Suprapubic skin (tissue), 4 donors: ENCODE measurements around the gene SRP14. TPM values are rescaled to one million over a fixed set of nuclear protein-coding genes. Genes with fewer than 3 reads are reported as not detected.
A peak's percentile ranks its signal among the peaks of the same experiment; 100 is the strongest.

Experiments used
- DNase-seq, 2 donors: peaks; one replicate each; pipeline ENCODE4 v3.0.0-alpha.2; 2019; ENCODE audit warnings: low spot score in 2 of 2
- H3K27ac ChIP-seq: fragments of 200-600 bp; sonication (generic); one replicate; pipeline ENCODE4 v1.5.1; 2019
- H3K27me3 ChIP-seq: fragments of 200-600 bp; sonication (generic); one replicate; pipeline ENCODE4 v1.5.1; 2019
- H3K36me3 ChIP-seq: fragments of 200-600 bp; sonication (generic); one replicate; pipeline ENCODE4 v1.5.1; 2019
- H3K4me1 ChIP-seq: fragments of 200-600 bp; sonication (generic); one replicate; pipeline ENCODE4 v1.5.1; 2019
- H3K4me3 ChIP-seq: fragments of 200-600 bp; sonication (generic); one replicate; pipeline ENCODE4 v1.5.1; 2019; ENCODE audit warnings: mild to moderate bottlenecking
- H3K9me3 ChIP-seq: fragments of 200-600 bp; sonication (generic); one replicate; pipeline ENCODE4 v1.5.1; 2019
- EP300 ChIP-seq: sonication (generic); formaldehyde crosslinking; IDR thresholded peaks from one replicate; pipeline ENCODE4 v1.6.1; 2017; ENCODE audit warnings: antibody characterized with exemption
- POLR2A ChIP-seq, 2 donors: fragments of 450-650 bp; IDR thresholded peaks; one replicate each; pipeline ENCODE4 v1.6.1; 2017; ENCODE audit warnings: antibody characterized with exemption in 2 of 2, mild to moderate bottlenecking in 2 of 2, moderate library complexity in 2 of 2
- POLR2AphosphoS5 ChIP-seq, 3 donors: sonication (generic); formaldehyde crosslinking; IDR thresholded peaks; one replicate each; pipeline ENCODE4 v1.6.1; 2017; ENCODE audit warnings: antibody characterized with exemption in 3 of 3
- WGBS: methylation state at CpG from one replicate; pipeline ENCODE4 v1.1.5; 2018; 5-methylcytosine and 5-hydroxymethylcytosine counted together
- total RNA-seq, 4 donors: library from RNA; depleted of rRNA; stranded (reverse); fragments of >200 nt; gene quantifications; one replicate each; pipeline ENCODE4 v1.1.0, GENCODE V29; 2016
- TF ChIP-seq, protein P1 (sequence below), 2 donors: fragments of 200-600 bp in 1 of 2; fragments of 450-650 bp in 1 of 2; sonication (generic) in 1 of 2; IDR thresholded peaks; one replicate each; pipeline ENCODE4 v1.5.1; 2016 to 2019; ENCODE audit warnings: antibody characterized with exemption in 2 of 2, mild to moderate bottlenecking in 1 of 2, moderate library complexity in 1 of 2

The SRP14 gene
- total RNA-seq, 4 donors from 2014 or later, result 161 to 218 (median 170) TPM

DNA sequence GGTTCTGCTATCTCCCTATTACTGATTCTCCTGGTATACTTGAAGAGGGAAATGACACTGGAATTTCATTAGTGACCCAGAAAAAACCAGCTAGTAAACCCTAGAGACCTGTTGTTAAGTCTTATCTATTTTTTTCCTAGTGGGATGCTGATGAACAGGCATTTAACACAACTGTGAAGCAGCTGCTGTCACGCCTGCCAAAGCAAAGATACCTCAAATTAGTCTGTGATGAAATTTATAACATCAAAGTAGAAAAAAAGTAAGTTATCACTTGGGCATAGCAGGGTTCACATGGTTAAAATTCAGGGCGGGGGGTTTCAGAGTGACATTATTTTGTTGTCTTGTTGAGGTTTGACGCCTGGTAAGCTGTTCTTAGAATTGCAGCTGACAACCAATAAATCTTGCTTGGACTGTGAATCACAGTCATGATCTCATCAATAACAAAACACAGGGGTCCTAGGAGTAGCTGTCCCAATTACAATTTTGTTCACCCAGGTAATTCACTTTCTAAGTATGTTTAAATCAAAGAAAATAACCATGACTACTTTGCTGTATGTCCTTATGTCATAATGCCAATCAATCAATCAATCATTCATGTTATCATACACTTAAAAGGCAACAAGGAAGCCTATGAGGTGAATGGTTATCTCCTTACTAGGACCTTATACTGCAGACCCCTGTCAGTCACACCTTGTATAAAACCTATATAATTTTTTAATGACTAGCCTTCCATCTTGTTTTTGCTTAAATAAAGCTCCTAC, 4.6 kb downstream of the SRP14 start:
- H3K27ac ChIP-seq, result no peak overlapping the region
- WGBS, result 78% methylated on average over 3 of the region's 3 CpGs
- peaks cover 11% of the 10 kb centered on the region for H3K4me1 ChIP-seq
- H3K36me3 ChIP-seq, result peaks cover 78% of the 10 kb centered on the region
- H3K27me3 ChIP-seq, result no peaks in the 10 kb centered on the region
- H3K4me3 ChIP-seq, result no peak overlapping the region
- no peak for TF ChIP-seq EP300
- no peak for TF ChIP-seq POLR2AphosphoS5 (IDR thresholded peaks at IDR 0.05)
- TF ChIP-seq POLR2A (IDR thresholded peaks at IDR 0.05), result no peak
- TF ChIP-seq, protein P1, sequence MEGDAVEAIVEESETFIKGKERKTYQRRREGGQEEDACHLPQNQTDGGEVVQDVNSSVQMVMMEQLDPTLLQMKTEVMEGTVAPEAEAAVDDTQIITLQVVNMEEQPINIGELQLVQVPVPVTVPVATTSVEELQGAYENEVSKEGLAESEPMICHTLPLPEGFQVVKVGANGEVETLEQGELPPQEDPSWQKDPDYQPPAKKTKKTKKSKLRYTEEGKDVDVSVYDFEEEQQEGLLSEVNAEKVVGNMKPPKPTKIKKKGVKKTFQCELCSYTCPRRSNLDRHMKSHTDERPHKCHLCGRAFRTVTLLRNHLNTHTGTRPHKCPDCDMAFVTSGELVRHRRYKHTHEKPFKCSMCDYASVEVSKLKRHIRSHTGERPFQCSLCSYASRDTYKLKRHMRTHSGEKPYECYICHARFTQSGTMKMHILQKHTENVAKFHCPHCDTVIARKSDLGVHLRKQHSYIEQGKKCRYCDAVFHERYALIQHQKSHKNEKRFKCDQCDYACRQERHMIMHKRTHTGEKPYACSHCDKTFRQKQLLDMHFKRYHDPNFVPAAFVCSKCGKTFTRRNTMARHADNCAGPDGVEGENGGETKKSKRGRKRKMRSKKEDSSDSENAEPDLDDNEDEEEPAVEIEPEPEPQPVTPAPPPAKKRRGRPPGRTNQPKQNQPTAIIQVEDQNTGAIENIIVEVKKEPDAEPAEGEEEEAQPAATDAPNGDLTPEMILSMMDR (IDR thresholded peaks at IDR 0.05), result no peak
- no peak for DNase-seq
- H3K9me3 ChIP-seq, result no peaks in the 10 kb centered on the region

DNA sequence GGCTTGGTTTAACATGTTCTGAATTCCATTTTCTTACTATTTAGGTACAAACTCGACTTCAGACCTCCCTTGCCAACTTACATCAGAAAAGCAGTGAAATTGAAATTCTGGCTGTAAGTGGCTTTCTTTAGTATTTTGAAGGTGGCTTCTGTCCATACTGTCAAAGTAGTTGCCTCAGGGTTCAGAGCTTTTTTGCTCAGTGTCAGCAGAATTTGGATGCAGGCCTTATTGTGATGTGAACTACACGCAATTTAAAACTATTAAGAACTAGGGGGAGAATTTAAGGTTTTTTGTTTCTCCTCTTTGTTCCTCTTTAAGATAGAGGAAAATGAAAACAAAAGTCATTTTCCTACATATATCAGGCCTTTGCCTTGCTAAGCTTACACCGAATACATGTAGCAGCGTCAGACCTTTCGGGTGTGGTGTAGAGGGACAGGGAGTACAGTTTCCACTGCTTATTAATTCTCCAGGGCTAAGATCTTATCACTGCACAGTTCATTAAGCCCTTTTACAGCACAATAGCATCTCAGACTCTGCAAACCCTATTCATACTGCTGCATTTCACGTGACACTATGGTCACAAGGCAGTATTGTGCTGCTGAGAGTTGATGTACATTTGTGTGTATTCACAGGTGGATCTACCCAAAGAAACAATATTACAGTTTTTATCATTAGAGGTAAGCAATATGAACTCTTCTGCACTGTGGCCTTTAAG, 6.7 kb downstream of the SRP14 start:
- H3K36me3 ChIP-seq, result peaks cover 95% of the 10 kb centered on the region
- no peak for DNase-seq
- WGBS, result 63% methylated on average over 6 of the region's 6 CpGs

DNA sequence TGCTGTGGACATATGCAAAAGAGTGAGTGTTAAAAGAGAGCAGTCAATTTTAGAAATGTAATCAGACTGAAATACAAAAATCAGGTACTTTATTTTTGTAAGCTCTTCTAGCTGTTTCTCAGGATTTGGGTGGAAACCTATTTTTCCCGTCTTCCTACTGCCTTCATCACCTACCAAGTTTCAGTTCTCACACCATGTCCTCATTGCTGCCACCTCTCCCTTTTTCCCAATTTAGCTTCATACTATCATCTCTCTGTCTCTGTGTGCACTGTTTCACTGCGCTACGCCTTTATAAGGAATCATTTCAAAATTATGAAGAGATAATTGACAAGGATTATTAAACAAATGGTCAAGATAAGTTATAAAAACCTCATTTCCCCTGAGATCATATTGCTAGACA, 7.7 kb downstream of the SRP14 start:
- Histone ChIP-seq H3K4me3 (no peak overlapping the region), H3K27me3 (no peaks in the 10 kb centered on the region), H3K36me3 (peaks cover 92% of the 10 kb centered on the region), H3K27ac (no peak overlapping the region), H3K4me1 (no peaks in the 10 kb centered on the region), H3K9me3 (no peaks in the 10 kb centered on the region)
- WGBS, result 91% methylated on average over 3 of the region's 3 CpGs
- DNase-seq, result no peak
- TF ChIP-seq POLR2AphosphoS5 (IDR thresholded peaks at IDR 0.05) (no peak), EP300 (no peak), POLR2A (IDR thresholded peaks at IDR 0.05) (no peak)
- TF ChIP-seq, protein P1 (IDR thresholded peaks at IDR 0.05), result no peak

More for the DNA sequence above, 6.7 kb downstream of the SRP14 start:
- Histone ChIP-seq H3K4me1 (no peaks in the 10 kb centered on the region), H3K9me3 (no peaks in the 10 kb centered on the region), H3K4me3 (no peak overlapping the region), H3K27ac (peak overlapping the region; percentile 47), H3K27me3 (no peaks in the 10 kb centered on the region)
- TF ChIP-seq, protein P1 (IDR thresholded peaks at IDR 0.05), result no peak
- TF ChIP-seq POLR2AphosphoS5 (IDR thresholded peaks at IDR 0.05), result no peak
- TF ChIP-seq POLR2A (IDR thresholded peaks at IDR 0.05), result no peak
- no peak for TF ChIP-seq EP300

DNA sequence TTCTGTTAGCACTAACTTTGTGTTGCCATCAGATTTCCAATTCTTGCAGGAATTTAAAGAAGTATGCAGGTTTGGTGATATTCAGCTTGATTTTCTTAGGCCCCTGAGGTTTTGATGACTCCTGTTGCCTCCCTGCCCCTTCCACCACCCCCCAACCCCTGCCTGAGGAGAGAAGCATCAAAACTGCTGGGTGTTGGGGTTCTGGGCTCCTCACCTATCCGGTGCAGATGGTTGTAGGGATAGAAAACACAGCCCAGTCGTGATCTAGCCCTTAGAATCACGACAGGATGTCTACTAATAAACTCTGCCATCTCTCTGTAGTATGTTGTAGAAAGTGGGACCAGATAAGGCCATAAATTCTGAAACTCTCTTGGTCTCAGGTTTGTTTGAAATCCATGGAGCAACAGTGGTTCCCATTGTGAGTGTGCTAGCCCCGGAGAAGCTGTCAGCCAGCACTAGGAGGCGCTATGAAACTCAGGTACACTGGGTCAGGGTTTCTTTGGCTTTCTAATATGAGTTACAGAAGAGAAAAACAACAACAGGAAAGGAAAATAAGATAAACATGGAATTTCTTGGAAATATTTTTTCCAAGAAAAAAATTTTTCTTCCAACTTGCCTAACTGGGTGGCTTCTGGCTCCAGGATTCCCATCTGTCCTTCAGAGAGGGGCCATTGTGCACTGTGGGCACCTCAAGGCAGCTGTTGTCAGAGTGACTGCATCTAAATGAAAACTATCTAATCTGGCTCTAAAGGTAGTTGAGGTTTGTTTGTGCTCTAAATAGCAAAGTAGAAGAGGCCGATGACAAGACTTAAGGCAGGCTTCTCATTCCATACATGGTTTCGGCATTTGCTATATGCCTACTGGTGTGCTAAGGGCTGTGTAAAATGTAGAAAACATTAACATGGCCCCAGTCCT, 8.7 kb downstream of the SRP14 start:
- Histone ChIP-seq H3K27me3 (no peaks in the 10 kb centered on the region), H3K36me3 (peaks cover 92% of the 10 kb centered on the region), H3K4me3 (no peak overlapping the region), H3K27ac (peak overlapping the region; percentile 37), H3K4me1 (no peaks in the 10 kb centered on the region), H3K9me3 (no peaks in the 10 kb centered on the region)
- WGBS, result 82% methylated on average over 7 of the region's 7 CpGs
- TF ChIP-seq POLR2A (IDR thresholded peaks at IDR 0.05) (no peak), EP300 (no peak)
- TF ChIP-seq, protein P1 (IDR thresholded peaks at IDR 0.05), result peak in 1 of 2 donors; percentile 35
- DNase-seq, result no peak
